GM21723 (cell line): ENCODE measurements around the gene NSG2.
"Not testable (repeated sequence)": the region's sequence is repeated elsewhere in the genome, so short reads cannot be mapped to it uniquely, and the experiment has no call there.

Experiments used
- ATAC-seq: cut with Tn5 transposase; IDR thresholded peaks from one replicate; pipeline ENCODE4 v1.9.1; 2021; ENCODE audit warnings: mild to moderate bottlenecking, moderate library complexity; ENCODE audit not compliant: unreplicated experiment

The NSG2 gene

DNA sequence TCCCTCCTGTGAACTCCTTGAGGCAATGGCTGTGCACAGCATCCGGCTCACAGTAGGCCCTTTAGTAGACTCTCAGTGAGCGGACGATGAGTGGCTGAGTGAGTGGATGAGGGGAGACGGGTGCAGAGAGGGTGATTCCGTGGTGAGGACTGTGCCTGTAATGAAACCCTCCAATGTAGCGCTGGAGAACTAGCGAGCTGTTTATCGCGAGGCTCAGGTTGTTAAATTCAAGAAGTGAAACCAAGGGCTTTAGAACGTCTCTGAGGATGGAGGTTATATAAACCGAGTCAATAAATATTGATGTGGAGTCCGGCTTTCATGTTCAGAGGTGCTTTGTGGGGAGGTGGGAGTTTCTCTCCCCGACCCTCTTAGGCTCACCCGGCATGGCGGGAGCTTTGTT is 53.2 kb downstream of the NSG2 start:
- ATAC-seq, result no peak

DNA sequence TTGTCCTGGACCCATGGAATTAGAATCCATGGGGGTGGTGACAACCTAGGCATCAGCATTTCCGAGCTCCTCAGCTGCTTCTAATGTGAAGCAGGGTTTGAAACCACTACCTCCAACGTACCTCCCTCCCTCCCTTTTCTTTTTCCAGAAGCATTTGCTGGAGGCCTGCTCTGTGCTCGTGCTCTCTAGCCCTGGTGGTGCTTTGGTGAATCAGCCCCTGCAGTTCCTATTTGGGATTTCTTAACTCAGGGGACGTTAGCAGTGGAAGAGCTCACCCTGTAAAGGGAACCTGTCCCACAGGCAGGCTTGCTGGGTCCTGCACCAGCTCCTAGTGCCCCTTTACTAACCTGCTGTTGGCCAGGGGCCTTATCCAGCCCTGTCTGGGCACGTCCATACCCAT is 55.0 kb downstream of the NSG2 start:
- ATAC-seq, result no peak

DNA sequence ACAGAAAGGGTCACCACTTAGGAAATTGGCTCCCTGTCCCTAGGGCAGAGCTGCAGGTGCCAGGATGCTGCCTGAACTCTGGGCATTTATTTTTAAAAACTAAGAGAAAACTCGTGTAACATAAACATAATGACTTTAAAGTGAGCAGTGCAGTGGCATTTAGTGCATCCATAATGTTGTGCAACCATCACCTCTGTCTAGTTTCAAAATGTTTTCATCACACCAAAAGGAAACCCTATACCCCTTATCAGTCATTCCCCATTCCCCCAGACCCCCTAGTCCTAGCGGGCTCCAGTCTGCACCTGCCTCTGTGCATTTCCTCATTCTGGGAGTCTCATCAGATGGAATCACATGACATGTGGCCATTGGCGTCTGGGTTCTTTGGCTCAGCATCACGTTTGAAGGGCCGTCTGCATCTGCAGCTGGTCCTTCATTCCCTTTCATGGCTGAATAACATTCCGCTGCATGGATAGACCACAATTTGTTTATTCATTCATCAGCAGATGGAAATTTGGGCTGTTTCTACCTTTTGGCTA is 55.8 kb downstream of the NSG2 start:
- ATAC-seq, result no peak

DNA sequence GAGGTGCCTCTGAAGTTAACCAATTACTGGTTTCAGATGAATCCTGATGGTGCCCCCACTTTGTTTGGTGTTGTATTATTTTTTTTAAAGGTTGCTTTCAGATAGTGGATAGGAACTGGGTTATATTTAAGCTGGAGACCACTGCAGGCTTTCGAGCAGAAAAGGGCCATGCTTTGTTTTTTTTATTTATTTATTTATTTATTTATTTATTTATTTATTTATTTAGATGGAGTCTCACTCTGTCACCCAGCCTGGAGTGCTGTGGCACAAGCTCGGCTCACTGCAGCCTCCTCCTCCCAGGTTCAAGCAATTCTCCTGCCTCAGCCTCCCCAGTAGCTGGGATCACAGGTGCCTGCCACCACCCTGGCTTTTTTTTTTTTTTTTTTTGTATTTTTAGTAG is 57.1 kb downstream of the NSG2 start:
- ATAC-seq, result not testable (repeated sequence)

DNA sequence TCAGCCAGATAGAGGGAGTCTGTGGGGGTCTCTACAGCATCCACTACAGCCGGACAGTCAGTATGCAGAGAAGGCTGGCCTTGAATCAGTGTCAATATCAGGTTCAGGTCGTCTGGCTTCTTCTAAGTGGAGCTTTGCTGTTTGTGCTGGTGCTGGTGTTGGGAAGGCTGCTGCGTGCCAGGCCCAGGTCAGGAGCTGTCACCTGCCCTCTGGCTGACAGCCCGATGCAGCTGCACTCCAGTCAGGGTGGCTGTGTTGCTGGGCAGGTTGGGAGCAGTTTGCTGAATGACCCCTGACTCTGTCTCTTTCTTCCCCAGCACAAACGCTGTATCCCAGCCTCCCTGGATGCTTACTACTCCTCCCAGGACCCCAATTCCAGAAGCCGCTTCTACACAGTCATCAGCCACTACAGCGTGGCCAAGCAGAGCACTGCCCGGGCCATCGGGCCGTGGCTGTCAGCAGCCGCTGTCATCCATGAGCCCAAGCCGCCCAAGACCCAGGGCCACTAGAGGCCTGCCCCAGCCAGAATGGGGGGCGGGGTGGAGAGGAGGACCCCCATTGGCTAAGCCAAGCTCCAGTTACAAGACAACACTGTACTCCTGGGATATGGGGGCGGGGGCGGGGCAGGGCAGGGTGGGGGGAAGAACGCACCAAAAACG is 61.6 kb downstream of the NSG2 start:
- no peak for ATAC-seq

DNA sequence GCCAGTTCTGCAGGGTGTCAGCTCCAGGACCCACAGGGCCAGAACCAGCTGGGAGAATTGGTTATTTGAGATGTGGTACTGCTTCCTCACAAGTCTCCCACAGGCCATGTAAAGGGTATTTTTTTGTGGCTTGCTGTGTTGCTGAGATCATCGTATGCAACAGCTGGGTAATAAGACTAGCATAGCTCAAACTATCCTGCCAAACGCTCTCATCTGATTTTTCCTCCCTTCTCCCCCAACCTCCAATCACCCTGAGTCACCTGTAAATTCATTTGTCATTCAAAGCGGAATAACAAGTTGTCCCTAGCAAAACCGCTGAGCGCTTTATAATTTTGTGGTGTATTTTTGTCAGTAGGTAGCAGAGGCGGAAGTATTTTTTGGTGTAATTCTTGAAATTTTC is 63.2 kb downstream of the NSG2 start:
- ATAC-seq, result no peak

DNA sequence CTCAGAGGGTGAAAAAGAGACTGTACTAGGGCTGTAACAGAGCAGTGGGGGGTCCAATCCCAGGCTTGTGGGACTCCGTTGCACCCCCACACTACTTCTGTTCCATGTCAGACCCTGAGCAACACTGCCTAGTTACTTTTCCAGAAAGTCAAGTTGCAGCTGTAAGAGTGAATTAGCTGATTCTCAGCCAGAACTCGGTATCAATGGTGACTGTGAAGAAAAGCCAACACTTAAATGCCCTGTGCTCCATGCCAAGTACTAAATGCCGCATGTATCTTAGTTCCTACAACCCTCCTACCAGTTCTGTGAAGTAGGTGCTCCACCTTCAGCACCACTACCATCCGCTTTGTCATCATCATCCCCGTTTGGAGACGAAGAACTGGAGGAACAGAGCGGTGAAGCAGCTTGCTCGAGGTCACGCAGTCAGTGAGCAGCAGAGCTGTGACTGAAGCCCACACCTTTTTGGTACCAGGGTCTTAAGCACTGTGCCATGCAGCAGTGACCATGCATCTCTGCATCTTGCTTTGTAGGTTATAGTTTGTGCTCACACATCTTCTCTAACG is 64.3 kb downstream of the NSG2 start:
- no peak for ATAC-seq

DNA sequence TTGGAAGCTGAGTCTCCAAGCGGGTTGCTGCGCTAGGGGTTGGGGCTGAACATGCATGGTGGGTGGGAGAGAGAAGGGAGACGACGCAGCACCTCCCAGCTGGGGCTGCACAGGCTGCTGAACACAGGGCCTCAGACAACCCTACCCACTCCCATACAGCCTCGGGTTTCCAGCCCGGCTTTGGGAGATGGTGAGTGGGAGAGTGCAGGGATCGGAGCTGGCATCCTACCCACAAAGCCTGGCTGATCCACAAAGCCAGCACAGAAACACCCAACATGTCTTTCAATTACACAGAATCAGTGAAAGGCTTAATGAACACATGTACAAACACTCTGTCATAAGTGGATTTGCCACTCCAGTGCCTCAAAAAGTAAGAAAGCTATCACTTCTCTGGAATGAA is 64.8 kb downstream of the NSG2 start:
- ATAC-seq, result no peak

DNA sequence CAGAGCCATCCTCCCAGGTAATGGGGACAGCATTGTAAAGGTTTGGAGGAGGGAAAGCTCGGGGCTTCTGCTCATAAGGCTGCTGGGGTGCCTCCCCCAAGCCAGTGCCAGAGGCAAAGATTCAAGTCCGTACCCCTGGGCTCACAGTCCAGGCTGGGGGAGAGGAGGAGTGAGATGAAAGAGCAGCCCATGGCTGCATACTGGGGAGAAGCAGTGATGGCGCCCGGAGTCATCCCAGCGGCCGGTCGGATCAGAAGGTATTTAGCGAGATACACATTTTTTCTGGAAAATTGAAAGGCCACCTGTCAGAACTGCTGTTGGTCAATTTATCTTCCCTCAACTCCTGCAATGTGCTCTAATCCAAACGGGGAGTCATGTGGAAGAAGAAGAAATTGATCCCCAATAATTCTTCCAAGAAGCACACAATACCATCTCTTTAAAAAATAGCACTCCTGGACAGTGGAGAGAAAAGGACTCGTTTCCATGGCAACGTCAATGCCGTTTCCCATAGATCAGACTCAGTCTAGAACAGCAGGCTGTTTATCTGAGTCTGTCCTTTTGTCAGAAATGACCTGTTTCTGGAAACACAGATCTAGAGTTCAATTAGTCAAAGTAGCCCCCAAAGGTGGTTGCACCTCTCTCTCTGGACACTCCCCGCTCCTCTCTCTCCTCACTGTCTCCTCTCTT is 65.9 kb downstream of the NSG2 start:
- ATAC-seq, result no peak

DNA sequence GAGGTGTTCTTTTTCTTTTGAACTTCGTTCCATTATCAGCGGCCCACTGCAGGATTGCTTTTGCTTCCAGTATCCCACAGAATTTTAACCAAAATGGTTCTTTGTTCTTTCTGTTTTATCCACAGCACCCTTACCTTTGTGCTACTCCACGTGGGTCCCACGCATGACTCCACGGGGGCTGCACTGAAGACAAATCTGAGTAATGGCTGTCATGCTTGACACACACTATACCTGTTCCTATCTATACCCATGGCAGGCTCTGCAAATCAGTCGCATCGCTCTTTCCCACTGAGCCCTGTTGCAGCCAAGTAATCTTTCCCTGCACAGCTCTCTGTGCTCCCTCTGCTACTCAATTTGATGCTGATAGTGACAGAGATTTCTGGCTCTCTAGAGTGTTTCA is 69.7 kb downstream of the NSG2 start:
- ATAC-seq, result no peak

DNA sequence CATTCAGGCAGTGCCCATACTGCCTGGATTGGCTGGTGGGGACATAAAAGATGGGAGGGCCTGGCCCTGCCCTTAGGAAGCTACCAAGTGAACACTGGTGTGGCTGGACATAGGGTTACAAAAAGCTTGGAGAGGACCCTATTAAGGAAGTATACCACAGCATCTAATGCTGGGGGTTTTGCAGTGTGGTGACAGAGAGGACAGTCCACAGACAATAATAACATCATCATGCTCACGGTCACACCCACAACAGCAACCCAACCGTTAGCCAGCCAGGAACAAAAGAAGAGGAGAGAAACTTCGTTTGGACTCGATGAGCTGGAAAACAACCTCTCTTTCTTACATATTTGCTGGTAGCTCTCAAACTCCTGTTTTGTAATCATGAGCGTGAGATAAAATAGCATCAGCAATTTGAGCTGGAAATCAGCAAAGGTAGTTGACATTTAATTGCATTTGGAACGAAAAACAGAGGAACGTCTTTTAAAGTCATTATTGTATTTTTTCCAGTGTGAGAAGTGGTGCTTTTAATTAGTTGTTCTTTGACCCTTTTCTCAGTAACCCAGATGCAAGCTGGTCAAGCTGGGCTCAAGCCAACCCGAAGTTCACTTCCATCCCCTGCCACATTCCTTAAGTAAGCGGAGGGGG is 73.4 kb downstream of the NSG2 start:
- ATAC-seq, result no peak

DNA sequence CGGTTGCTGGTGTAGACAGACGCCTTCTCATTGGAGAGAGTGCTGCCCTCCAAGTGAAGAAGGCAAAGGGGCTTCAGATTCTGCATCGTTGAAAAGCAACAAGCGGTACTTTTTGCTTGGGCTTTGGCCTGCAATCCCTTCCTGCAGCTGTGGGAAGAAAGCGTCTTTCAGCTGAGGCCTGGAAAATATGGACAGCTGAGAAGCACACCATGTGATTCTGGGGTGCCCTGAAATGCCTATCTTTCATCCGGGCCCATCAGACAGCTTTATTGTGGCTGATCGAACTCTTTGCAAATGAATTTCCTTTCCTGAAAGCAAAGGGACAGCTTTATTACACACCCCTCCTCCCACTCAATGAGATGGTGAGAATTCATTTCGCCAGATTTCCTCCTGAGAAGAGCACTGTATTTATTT is 74.0 kb downstream of the NSG2 start:
- ATAC-seq, result no peak

DNA sequence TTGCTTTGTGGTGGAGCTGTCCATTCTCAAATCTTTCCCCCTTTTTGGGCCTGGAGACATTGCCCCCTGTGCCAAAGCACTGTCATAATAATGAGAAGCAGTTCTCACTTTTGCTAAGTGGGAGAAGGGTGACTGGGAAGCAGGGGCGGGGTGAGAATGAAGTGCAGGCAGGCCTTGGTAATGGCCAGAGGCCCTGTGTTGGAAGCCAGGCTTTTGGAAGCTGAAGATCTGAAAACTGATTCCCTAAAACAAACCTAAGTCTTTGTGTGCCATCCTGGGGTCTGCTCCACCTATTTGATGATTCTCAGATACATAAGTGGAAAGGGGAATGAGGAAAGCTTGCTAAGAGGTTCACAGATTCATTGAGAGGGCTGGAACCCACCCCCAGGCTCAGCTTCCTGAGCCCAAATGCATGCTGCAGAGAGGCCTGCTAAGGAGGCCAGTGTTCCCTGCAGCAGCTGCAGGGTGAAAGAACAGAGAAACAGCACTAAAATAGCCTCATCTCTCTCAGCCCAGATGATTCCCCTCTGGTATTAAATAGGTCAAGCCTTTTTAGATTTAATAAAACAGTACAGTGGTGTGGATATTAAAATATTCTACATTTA is 75.0 kb downstream of the NSG2 start:
- no peak for ATAC-seq

DNA sequence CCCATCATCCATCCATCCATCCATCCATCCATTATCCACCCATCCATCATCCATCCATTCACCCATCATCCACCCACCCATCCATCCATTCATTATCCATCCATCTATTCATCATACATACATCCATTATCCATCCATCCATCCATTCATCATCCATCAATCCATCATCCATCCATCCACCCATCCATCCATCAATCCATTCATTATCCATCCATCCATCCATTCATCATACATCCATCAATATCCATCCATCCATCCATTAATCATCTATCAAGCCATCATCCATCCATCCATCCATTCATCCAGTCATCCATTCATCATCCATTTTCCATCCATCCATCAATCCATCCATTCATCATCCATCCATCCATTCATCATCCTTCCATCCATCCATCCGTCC is 89.0 kb downstream of the NSG2 start:
- ATAC-seq, result no peak

DNA sequence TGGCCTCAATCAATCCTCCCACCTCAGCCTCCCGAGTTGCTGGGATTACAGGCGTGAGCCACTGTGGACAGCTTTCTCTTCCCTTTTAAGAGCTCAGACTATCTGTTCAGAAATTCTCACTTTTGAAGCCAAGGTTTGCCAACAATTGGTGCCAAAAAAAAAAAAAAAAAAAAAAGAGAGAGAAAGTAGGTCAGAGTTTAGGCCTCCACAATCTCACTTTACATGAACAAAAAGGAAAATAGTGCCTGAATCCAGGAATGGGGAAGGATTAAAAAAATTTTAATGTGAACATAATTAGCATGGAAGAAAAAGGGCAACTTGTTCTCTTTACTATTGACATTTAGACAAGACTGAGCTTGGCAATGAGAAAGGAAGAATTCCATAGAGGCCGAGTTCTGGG is 94.1 kb downstream of the NSG2 start:
- ATAC-seq, result no peak

DNA sequence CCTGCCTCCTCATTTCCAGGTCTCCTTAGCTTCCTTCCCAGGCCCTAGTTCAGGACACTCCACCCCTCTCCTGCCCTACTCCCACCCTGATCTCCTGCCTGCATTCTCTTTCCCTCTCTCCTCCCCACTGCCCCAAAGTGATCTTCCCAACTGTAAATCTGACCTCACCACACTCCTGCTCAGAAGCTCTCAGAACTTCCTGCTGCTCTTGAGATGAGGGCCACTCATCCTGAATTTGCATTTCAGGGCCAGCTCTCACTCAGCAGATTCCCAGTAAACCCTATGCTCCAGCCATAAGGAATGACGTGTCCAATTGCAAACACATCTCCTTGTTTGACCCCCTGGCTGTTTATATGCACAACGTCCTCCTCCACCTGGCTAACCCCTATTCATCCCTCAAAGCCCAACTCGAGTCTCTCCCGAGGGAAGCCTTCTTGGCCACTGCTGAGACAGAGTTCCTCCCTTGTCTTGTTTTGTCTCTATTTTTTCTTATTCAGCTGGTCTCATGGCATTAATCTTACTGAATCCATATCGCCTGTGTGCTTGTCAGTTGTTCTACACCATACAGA is 95.0 kb downstream of the NSG2 start:
- no peak for ATAC-seq

DNA sequence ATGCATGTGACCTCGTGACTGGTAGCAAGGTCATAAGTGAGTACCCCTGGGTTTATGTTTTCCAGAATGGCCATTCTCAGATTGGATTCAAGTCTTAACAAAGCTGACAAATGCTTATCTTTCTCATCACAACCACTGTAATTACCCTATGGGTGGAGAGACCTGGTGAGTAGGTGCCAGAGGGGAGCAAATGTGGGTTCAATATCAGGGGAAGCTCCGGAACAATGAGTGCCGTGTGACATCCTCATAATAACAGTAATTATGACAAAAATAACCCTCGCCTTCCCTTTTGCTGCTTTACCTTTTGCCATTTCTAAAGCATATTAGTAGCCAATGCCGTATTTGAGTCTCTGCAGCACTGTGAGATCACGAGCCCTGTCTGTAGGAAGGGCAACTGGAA is 95.9 kb downstream of the NSG2 start:
- ATAC-seq, result no peak

DNA sequence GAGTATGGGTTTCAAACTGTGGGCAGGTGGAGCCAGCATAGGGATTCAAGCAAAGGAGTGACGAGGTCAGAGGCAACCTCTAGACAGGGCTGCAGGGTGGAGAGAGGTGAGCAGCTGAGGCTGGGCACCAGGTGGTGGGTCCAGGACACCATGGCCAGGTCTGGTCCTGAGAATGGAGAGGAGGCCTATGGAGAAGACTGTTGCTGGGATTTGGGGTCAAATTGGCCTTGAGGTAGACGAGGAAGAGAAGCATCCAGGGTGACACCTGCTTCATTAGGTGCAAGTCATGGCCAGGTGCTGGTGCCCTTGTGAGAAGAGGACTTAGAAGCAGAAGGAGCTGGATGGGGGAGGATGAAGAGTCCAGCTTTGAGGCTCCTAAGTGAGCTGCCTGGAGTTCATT is 99.6 kb downstream of the NSG2 start:
- no peak for ATAC-seq

DNA sequence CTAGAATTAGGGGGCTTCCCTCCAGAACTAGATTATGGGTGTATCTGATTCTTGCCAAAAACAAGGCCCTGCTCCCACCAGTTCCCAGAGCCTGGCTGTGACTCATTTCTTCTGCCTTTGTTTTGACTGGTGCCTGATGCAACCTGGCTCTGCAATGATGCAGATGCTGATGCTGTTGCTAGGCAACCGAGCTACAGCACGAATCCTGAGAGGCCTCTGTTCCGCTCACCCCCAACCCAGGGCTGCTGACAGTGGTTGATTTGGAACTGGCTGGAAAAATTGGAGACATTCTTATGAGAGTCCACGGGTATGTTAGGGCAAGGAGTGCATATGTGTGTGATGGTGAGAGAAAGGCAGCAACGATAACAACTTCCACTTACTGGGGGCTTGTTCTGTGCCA is 100.3 kb downstream of the NSG2 start:
- no peak for ATAC-seq

DNA sequence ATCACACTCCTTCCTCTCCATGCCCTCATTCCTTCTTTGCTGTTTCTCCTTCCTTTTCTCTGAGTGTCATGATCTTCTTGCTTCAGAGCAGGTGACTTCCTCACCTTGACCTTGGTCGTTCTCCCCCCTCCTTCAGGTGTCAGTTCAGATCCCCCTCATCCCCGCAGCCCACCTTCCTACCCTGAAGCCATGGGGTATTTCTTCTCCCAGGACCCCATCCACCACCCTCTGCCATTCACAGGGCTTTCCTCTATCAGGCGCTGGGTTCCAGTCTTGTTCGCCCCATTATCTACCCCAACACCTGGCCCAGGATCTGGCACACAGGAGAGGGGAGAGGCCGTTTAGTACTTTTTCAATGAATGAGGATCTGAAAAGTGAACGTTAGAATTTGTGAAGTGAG is 101.0 kb downstream of the NSG2 start:
- ATAC-seq, result no peak

DNA sequence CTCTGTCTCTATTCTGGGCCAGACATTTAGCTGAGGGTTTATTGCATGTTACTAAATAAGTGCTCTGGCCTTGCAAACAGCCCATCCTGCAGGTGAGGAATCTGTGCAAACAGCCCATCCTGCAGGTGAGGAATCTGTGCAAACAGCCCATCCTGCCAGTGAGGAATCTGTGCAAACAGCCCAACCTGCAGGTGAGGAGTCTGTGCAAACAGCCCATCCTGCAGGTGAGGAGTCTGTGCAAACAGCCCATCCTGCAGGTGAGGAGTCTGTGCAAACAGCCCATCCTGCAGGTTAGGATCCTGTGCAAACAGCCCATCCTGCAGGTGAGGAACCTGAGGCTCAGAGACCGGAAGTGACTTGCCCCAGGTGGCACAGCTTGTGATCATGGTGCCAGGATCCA is 101.5 kb downstream of the NSG2 start:
- ATAC-seq, result not testable (repeated sequence)
